OCI-LY1 (cell line): Measurements from ENCODE around the gene LINC00237.

Experiments
- H2AFZ ChIP-seq: fragments of 200-600 bp; sonication (generic), shearing (Covaris generic); 2 replicates; pipeline ENCODE4 v1.6.0; 2014; ENCODE audit warnings: antibody characterized with exemption, mild to moderate bottlenecking, low read length
- H3F3A ChIP-seq: fragments of 200-600 bp; sonication (generic), shearing (Covaris generic); 2 replicates; pipeline ENCODE4 v1.6.0; 2014; ENCODE audit warnings: mild to moderate bottlenecking, antibody characterized with exemption, low read length, moderate library complexity; ENCODE audit not compliant: insufficient read depth
- H3K27ac ChIP-seq: fragments of 200-600 bp; sonication (generic); 2 replicates; pipeline ENCODE4 v1.5.1; 2014; ENCODE audit warnings: low read length, mixed run types, mild to moderate bottlenecking, low read depth; ENCODE audit not compliant: poor library complexity, severe bottlenecking
- H3K27me3 ChIP-seq: fragments of 200-600 bp; sonication (generic); 2 replicates; pipeline ENCODE4 v1.6.0; 2014; ENCODE audit warnings: antibody characterized with exemption, mild to moderate bottlenecking, low read length, moderate library complexity; ENCODE audit not compliant: insufficient read depth
- H3K36me3 ChIP-seq: fragments of 200-600 bp; sonication (generic); 2 replicates; pipeline ENCODE4 v1.6.1; 2014; ENCODE audit warnings: mild to moderate bottlenecking, antibody characterized with exemption, low read length, moderate library complexity, mixed read lengths; ENCODE audit not compliant: insufficient read depth
- H3K4me1 ChIP-seq: fragments of 200-600 bp; sonication (generic); 2 replicates; pipeline ENCODE4 v1.5.1; 2014; ENCODE audit warnings: mild to moderate bottlenecking, low read length, moderate library complexity; ENCODE audit not compliant: insufficient read depth, severe bottlenecking
- H3K4me2 ChIP-seq: fragments of 200-600 bp; sonication (generic), shearing (Covaris generic); 2 replicates; pipeline ENCODE4 v1.6.1; 2014; ENCODE audit warnings: low read length
- H3K4me3 ChIP-seq: fragments of 200-600 bp; sonication (generic); 2 replicates; pipeline ENCODE4 v1.5.1; 2014; ENCODE audit warnings: low read length, low read depth, mild to moderate bottlenecking, mixed read lengths; ENCODE audit not compliant: poor library complexity, severe bottlenecking
- H3K79me2 ChIP-seq: fragments of 200-600 bp; shearing (Covaris generic); 2 replicates; pipeline ENCODE4 v1.6.1; 2016; ENCODE audit warnings: mixed run types, low read length, mixed read lengths; ENCODE audit not compliant: insufficient read depth
- H3K9ac ChIP-seq: fragments of 200-600 bp; sonication (generic), shearing (Covaris generic); 2 replicates; pipeline ENCODE4 v1.6.1; 2014; ENCODE audit warnings: mild to moderate bottlenecking, low read length, mixed read lengths
- H3K9me2 ChIP-seq: fragments of 200-600 bp; sonication (generic), shearing (Covaris generic); 2 replicates; pipeline ENCODE4 v1.6.1; 2014; ENCODE audit warnings: low read depth, mild to moderate bottlenecking, low read length, mixed read lengths
- H3K9me3 ChIP-seq: fragments of 200-600 bp; shearing (Covaris generic); 2 replicates; pipeline ENCODE4 v1.6.1; 2014; ENCODE audit warnings: low read length, mixed read lengths
- H4K20me1 ChIP-seq: fragments of 200-600 bp; sonication (generic), shearing (Covaris generic); 2 replicates; pipeline ENCODE4 v1.6.0; 2016; ENCODE audit warnings: mild to moderate bottlenecking, low read length; ENCODE audit not compliant: insufficient read depth
- EZH2 ChIP-seq: fragments of 200-600 bp; sonication (generic), shearing (Covaris generic); IDR thresholded peaks from 2 replicates; pipeline ENCODE4 v1.8.0; 2017; ENCODE audit warnings: borderline replicate concordance, mixed run types, mild to moderate bottlenecking, antibody characterized with exemption, low read length, moderate library complexity, mixed read lengths
- TF ChIP-seq, protein P1 (sequence below): fragments of 200-600 bp; sonication (generic), shearing (Covaris generic); IDR thresholded peaks from 2 replicates; pipeline ENCODE4 v1.5.1; 2017; ENCODE audit warnings: mild to moderate bottlenecking, antibody characterized with exemption, low read length, moderate library complexity, mixed read lengths

The LINC00237 gene

GRCh38 chr20:21089391-21089790 lies 16.8 kb downstream of the LINC00237 start:
- Histone ChIP-seq H3K79me2 (no peaks in the 10 kb centered on the region), H3K9me3 (no peaks in the 10 kb centered on the region), H3F3A (no peaks in the 10 kb centered on the region), H3K27ac (peak overlapping the region; percentile 89), H3K9me2 (no peaks in the 10 kb centered on the region), H4K20me1 (no peaks in the 10 kb centered on the region), H3K4me1 (peaks cover 36% of the 10 kb centered on the region), H3K9ac (peak overlapping the region; percentile 64), H3K36me3 (no peaks in the 10 kb centered on the region), H3K4me2 (peak overlapping the region; percentile 86), H2AFZ (peak overlapping the region; percentile 50), H3K4me3 (peak overlapping the region; percentile 60), H3K27me3 (no peaks in the 10 kb centered on the region)
- TF ChIP-seq, protein P1, sequence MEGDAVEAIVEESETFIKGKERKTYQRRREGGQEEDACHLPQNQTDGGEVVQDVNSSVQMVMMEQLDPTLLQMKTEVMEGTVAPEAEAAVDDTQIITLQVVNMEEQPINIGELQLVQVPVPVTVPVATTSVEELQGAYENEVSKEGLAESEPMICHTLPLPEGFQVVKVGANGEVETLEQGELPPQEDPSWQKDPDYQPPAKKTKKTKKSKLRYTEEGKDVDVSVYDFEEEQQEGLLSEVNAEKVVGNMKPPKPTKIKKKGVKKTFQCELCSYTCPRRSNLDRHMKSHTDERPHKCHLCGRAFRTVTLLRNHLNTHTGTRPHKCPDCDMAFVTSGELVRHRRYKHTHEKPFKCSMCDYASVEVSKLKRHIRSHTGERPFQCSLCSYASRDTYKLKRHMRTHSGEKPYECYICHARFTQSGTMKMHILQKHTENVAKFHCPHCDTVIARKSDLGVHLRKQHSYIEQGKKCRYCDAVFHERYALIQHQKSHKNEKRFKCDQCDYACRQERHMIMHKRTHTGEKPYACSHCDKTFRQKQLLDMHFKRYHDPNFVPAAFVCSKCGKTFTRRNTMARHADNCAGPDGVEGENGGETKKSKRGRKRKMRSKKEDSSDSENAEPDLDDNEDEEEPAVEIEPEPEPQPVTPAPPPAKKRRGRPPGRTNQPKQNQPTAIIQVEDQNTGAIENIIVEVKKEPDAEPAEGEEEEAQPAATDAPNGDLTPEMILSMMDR, result no peak
- no peak for TF ChIP-seq EZH2

GRCh38 chr20:21087862-21088540 lies 18.2 kb downstream of the LINC00237 start:
- Histone ChIP-seq H3K4me1 (peaks cover 36% of the 10 kb centered on the region), H2AFZ (no peak overlapping the region), H3K27me3 (no peaks in the 10 kb centered on the region), H3K4me3 (no peak overlapping the region), H3K9ac (no peak overlapping the region), H3F3A (no peaks in the 10 kb centered on the region), H3K9me3 (no peaks in the 10 kb centered on the region), H4K20me1 (no peaks in the 10 kb centered on the region), H3K4me2 (no peak overlapping the region), H3K9me2 (no peaks in the 10 kb centered on the region), H3K36me3 (no peaks in the 10 kb centered on the region), H3K79me2 (no peaks in the 10 kb centered on the region), H3K27ac (peak overlapping the region; percentile 89)
- TF ChIP-seq, protein P1, result no peak
- TF ChIP-seq EZH2, result no peak

GRCh38 chr20:21083825-21084325 lies 22.3 kb downstream of the LINC00237 start:
- no peaks in the 10 kb centered on the region for H3K9me2 ChIP-seq
- no peak overlapping the region for H3K4me2 ChIP-seq
- H4K20me1 ChIP-seq, result no peaks in the 10 kb centered on the region
- no peak overlapping the region for H2AFZ ChIP-seq
- H3K27me3 ChIP-seq, result no peaks in the 10 kb centered on the region
- H3F3A ChIP-seq, result no peaks in the 10 kb centered on the region
- H3K4me1 ChIP-seq, result peaks cover 10% of the 10 kb centered on the region
- no peak overlapping the region for H3K27ac ChIP-seq
- no peaks in the 10 kb centered on the region for H3K36me3 ChIP-seq
- no peak overlapping the region for H3K9ac ChIP-seq
- H3K4me3 ChIP-seq, result no peak overlapping the region
- H3K9me3 ChIP-seq, result no peaks in the 10 kb centered on the region
- no peak for TF ChIP-seq EZH2
- TF ChIP-seq, protein P1, result no peak
- no peaks in the 10 kb centered on the region for H3K79me2 ChIP-seq
